ENCODE data around the gene CLDN24. TPM values are rescaled to one million over a fixed set of nuclear protein-coding genes. Genes with fewer than 3 reads are reported as not detected.

The CLDN24 gene
- total RNA-seq, 2 experiments from 2014 or later, result not detected

- CTCF ChIA-PET, result no interaction called here
- no peaks in the 10 kb centered on the region for H3K36me3 Mint-ChIP-seq (ENCODE audit: low read depth)
- H3K4me3 Mint-ChIP-seq, result no peak overlapping the region
- intact Hi-C loops (cut with micrococcal nuclease), result no loop called here
- H3K9me3 Mint-ChIP-seq, result no peaks in the 10 kb centered on the region
- H3K4me1 Mint-ChIP-seq (ENCODE audit: low read depth), result no peaks in the 10 kb centered on the region
- no peaks in the 10 kb centered on the region for H3K27me3 Mint-ChIP-seq (ENCODE audit: low read depth)
- no peak overlapping the region for H3K27ac Mint-ChIP-seq
- no peak for DNase-seq
These were observed 17.7 kb downstream of the CLDN24 start for GRCh38 chr4:183304538-183304937.

DNA sequence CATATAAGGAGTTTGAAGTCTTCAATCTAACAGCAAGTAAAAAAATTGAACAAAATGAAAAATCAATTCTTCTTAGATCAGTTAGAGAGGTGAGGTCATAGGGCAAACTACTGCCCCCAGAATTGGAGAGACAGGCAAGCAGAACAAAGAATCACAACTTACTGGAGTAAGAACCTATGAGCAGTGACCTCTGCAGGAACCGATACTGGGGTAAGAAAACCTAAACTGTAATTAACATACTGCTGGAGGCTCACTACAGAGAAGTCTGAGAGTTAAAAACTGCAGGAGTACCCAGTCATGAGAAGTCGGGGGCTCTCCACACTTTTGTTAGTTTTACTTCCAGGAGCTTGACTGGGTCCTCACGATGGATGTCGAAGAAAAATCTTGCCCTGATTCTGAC is 18.2 kb downstream of the CLDN24 start:
- CTCF ChIA-PET, result no interaction called here
- no peak overlapping the region for H3K27ac Mint-ChIP-seq
- no peaks in the 10 kb centered on the region for H3K4me1 Mint-ChIP-seq (ENCODE audit: low read depth)
- DNase-seq, result no peak
- no peaks in the 10 kb centered on the region for H3K9me3 Mint-ChIP-seq
- H3K36me3 Mint-ChIP-seq (ENCODE audit: low read depth), result no peaks in the 10 kb centered on the region
- intact Hi-C loops (cut with micrococcal nuclease), result no loop called here
- no peak overlapping the region for H3K4me3 Mint-ChIP-seq
- no peaks in the 10 kb centered on the region for H3K27me3 Mint-ChIP-seq (ENCODE audit: low read depth)

GRCh38 chr4:183303301-183303700 is 18.9 kb downstream of the CLDN24 start:
- no peaks in the 10 kb centered on the region for H3K4me1 Mint-ChIP-seq (ENCODE audit: low read depth)
- H3K36me3 Mint-ChIP-seq (ENCODE audit: low read depth), result no peaks in the 10 kb centered on the region
- no peak overlapping the region for H3K27ac Mint-ChIP-seq
- no peaks in the 10 kb centered on the region for H3K27me3 Mint-ChIP-seq (ENCODE audit: low read depth)
- no peaks in the 10 kb centered on the region for H3K9me3 Mint-ChIP-seq
- DNase-seq, result no peak
- CTCF ChIA-PET, result no interaction called here
- H3K4me3 Mint-ChIP-seq, result no peak overlapping the region
- intact Hi-C loops (cut with micrococcal nuclease), result no loop called here

DNA sequence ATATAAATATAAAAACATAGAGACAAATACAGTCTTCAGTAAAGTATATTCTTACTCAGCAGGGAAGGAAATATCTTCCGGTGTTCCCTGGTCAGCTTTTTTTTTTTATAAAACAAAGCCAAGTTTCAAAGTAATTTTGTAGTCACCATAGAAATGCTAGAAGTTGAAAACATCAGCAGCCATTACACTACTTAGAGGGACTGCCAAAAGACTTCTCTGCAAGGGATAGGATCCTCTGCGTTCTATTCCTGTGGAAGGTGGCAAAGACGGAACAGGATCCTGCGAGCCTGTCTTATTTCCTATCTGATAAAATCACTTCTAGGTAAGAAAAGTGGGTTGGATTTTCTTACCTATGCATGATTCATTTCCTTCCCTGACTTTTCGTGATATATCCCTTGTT is 21.6 kb downstream of the CLDN24 start:
- H3K27me3 Mint-ChIP-seq (ENCODE audit: low read depth), result no peaks in the 10 kb centered on the region
- H3K4me3 Mint-ChIP-seq, result no peak overlapping the region
- no peaks in the 10 kb centered on the region for H3K4me1 Mint-ChIP-seq (ENCODE audit: low read depth)
- DNase-seq, result no peak
- CTCF ChIA-PET, result no interaction called here
- no peak overlapping the region for H3K27ac Mint-ChIP-seq
- H3K36me3 Mint-ChIP-seq (ENCODE audit: low read depth), result peaks cover 2% of the 10 kb centered on the region
- no peaks in the 10 kb centered on the region for H3K9me3 Mint-ChIP-seq
- intact Hi-C loops (cut with micrococcal nuclease), result no loop called here

- intact Hi-C loops (cut with micrococcal nuclease), result no loop called here
- no peak for DNase-seq
- CTCF ChIA-PET, result no interaction called here
- no peaks in the 10 kb centered on the region for H3K9me3 Mint-ChIP-seq
- no peak overlapping the region for H3K4me3 Mint-ChIP-seq
- no peaks in the 10 kb centered on the region for H3K27me3 Mint-ChIP-seq (ENCODE audit: low read depth)
- H3K36me3 Mint-ChIP-seq (ENCODE audit: low read depth), result peaks cover 2% of the 10 kb centered on the region
- H3K4me1 Mint-ChIP-seq (ENCODE audit: low read depth), result no peaks in the 10 kb centered on the region
- H3K27ac Mint-ChIP-seq, result no peak overlapping the region
These were observed 22.2 kb downstream of the CLDN24 start for GRCh38 chr4:183300070-183300469.

DNA sequence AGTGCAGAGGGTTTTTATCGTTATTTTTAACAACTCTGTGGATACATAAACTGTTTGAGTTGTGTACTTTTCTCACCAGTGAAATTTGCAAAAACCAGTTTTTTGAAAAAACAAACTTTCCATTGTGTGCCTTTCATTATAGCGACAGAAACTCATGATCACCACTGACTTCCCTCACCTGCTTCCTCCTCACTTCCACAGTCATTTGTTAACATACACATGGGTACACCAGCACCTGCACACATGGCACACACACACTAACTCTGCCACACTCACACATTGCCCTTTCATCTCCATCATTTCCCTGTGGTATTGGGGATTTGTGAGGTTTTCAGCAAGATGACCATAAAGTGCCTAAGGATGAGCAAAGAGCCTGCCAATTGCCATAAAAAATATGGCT is 22.8 kb downstream of the CLDN24 start:
- Mint-ChIP-seq H3K4me3 (no peak overlapping the region), H3K27ac (no peak overlapping the region), H3K36me3 (ENCODE audit: low read depth) (peaks cover 2% of the 10 kb centered on the region), H3K27me3 (ENCODE audit: low read depth) (no peaks in the 10 kb centered on the region), H3K9me3 (no peaks in the 10 kb centered on the region), H3K4me1 (ENCODE audit: low read depth) (no peaks in the 10 kb centered on the region)
- intact Hi-C loops (cut with micrococcal nuclease), result no loop called here
- CTCF ChIA-PET, result no interaction called here
- no peak for DNase-seq

DNA sequence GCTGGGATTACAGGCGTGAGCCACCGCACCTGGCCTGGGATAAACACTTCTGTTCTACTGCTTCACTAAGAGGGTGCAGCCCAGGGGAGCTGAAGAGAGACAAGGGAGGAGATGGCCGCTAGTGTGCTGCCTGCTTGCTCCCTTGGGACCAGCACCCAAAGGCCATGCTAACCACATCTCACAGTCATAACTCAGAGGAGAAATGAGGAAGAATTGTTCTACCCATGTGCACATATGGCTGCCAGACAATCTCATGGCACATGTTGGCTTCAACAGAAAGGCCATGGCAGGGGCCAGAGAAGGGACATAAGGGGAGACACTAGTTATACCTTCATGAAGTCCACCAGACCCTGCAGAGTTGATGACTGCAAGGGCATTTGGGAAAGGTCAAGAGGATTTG is 24.6 kb downstream of the CLDN24 start:
- CTCF ChIA-PET, result no interaction called here
- Mint-ChIP-seq H3K27ac (no peak overlapping the region), H3K4me1 (ENCODE audit: low read depth) (no peaks in the 10 kb centered on the region), H3K4me3 (no peak overlapping the region), H3K27me3 (ENCODE audit: low read depth) (no peaks in the 10 kb centered on the region), H3K9me3 (no peaks in the 10 kb centered on the region), H3K36me3 (ENCODE audit: low read depth) (peaks cover 2% of the 10 kb centered on the region)
- no peak for DNase-seq
- intact Hi-C loops (cut with micrococcal nuclease), result no loop called here

GRCh38 chr4:183295711-183296110 is 26.5 kb downstream of the CLDN24 start:
- Mint-ChIP-seq H3K4me3 (no peak overlapping the region), H3K9me3 (no peaks in the 10 kb centered on the region), H3K27me3 (ENCODE audit: low read depth) (no peaks in the 10 kb centered on the region), H3K36me3 (ENCODE audit: low read depth) (peaks cover 2% of the 10 kb centered on the region), H3K4me1 (ENCODE audit: low read depth) (no peaks in the 10 kb centered on the region), H3K27ac (no peak overlapping the region)
- CTCF ChIA-PET, result no interaction called here
- DNase-seq, result no peak
- intact Hi-C loops (cut with micrococcal nuclease), result no loop called here

DNA sequence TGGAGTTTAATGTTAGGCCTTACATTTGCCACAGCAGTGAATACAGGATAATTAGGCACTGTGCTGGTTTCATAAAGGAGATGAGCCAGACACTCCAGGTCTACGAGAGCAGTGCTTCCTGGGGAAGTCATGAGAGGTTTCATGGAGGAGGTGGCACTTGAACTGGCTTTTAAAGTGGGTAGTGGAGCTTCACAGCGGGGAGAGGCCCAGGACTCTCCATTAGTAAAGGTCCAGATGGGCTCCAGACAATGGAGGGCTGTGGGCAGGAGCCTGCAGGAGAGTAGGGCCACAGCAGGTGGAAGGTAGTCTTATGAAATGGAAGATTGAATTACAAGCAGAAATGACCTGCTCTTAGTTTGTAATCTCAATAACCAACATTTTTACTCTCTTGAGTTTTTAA is 31.2 kb downstream of the CLDN24 start:
- CTCF ChIA-PET, result interaction anchor here (2.8 kb wide), 1 partner anchor 29 kb away, joined by 8 read pairs; no protein-coding TSS in a partner anchor
- H3K4me3 Mint-ChIP-seq, result no peak overlapping the region
- no peaks in the 10 kb centered on the region for H3K4me1 Mint-ChIP-seq (ENCODE audit: low read depth)
- H3K9me3 Mint-ChIP-seq, result no peaks in the 10 kb centered on the region
- peaks cover 7% of the 10 kb centered on the region for H3K36me3 Mint-ChIP-seq (ENCODE audit: low read depth)
- intact Hi-C loops (cut with micrococcal nuclease), result no loop called here
- H3K27me3 Mint-ChIP-seq (ENCODE audit: low read depth), result no peaks in the 10 kb centered on the region
- H3K27ac Mint-ChIP-seq, result no peak overlapping the region
- no peak for DNase-seq

GRCh38 chr4:183289688-183290087 is 32.5 kb downstream of the CLDN24 start:
- CTCF ChIA-PET, result interaction anchor here (2.8 kb wide), 1 partner anchor 28 kb away, joined by 8 read pairs; no protein-coding TSS in a partner anchor
- H3K36me3 Mint-ChIP-seq (ENCODE audit: low read depth), result peaks cover 8% of the 10 kb centered on the region
- H3K4me1 Mint-ChIP-seq (ENCODE audit: low read depth), result no peaks in the 10 kb centered on the region
- H3K9me3 Mint-ChIP-seq, result no peaks in the 10 kb centered on the region
- intact Hi-C loops (cut with micrococcal nuclease), result loop anchor here (2.0 kb wide), 1 partner anchor 109 kb away; no protein-coding TSS in a partner anchor
- DNase-seq, result no peak
- H3K27me3 Mint-ChIP-seq (ENCODE audit: low read depth), result no peaks in the 10 kb centered on the region
- H3K4me3 Mint-ChIP-seq, result no peak overlapping the region
- no peak overlapping the region for H3K27ac Mint-ChIP-seq

GRCh38 chr4:183288955-183289354 is 33.3 kb downstream of the CLDN24 start:
- Mint-ChIP-seq H3K36me3 (ENCODE audit: low read depth) (peaks cover 12% of the 10 kb centered on the region), H3K4me1 (ENCODE audit: low read depth) (no peaks in the 10 kb centered on the region), H3K4me3 (no peak overlapping the region), H3K27me3 (ENCODE audit: low read depth) (no peaks in the 10 kb centered on the region), H3K9me3 (no peaks in the 10 kb centered on the region), H3K27ac (no peak overlapping the region)
- CTCF ChIA-PET, result no interaction called here
- intact Hi-C loops (cut with micrococcal nuclease), result loop anchor here (2.0 kb wide), 1 partner anchor 110 kb away; no protein-coding TSS in a partner anchor
- DNase-seq, result no peak

- CTCF ChIA-PET, result no interaction called here
- Mint-ChIP-seq H3K4me3 (no peak overlapping the region), H3K36me3 (ENCODE audit: low read depth) (peaks cover 12% of the 10 kb centered on the region), H3K9me3 (no peaks in the 10 kb centered on the region), H3K27ac (no peak overlapping the region), H3K27me3 (ENCODE audit: low read depth) (no peaks in the 10 kb centered on the region), H3K4me1 (ENCODE audit: low read depth) (no peaks in the 10 kb centered on the region)
- intact Hi-C loops (cut with micrococcal nuclease), result loop anchor here (2.0 kb wide), 1 partner anchor 111 kb away; no protein-coding TSS in a partner anchor
- no peak for DNase-seq
These were observed 34.5 kb downstream of the CLDN24 start for GRCh38 chr4:183287677-183288076.

- DNase-seq, result no peak
- H3K27ac Mint-ChIP-seq, result no peak overlapping the region
- H3K4me3 Mint-ChIP-seq, result no peak overlapping the region
- H3K4me1 Mint-ChIP-seq (ENCODE audit: low read depth), result no peaks in the 10 kb centered on the region
- H3K27me3 Mint-ChIP-seq (ENCODE audit: low read depth), result no peaks in the 10 kb centered on the region
- intact Hi-C loops (cut with micrococcal nuclease), result no loop called here
- H3K9me3 Mint-ChIP-seq, result no peaks in the 10 kb centered on the region
- peaks cover 12% of the 10 kb centered on the region for H3K36me3 Mint-ChIP-seq (ENCODE audit: low read depth)
- CTCF ChIA-PET, result interaction anchor here (0.5 kb wide), 1 partner anchor 93 kb away, joined by 5 read pairs; no protein-coding TSS in a partner anchor
These were observed 34.9 kb downstream of the CLDN24 start for GRCh38 chr4:183287309-183287659.
